Fibroblast of skin of right biceps (primary cell): Measurements from ENCODE around the gene MXD4.

Experiments
- DNase-seq: peaks from one replicate; pipeline ENCODE4 v3.0.0-alpha.2; 2013

The MXD4 gene

GRCh38 chr4:2261853-2262144, at the start of gene MXD4:
TSS of gene MXD4 (minus strand) at chr4:2262109. CDS start at chr4:2261980, 129 bp downstream.
- DNase-seq = no peak

- DNase-seq = no peak
Observed at GRCh38 chr4:2306773-2307410, 45.0 kb upstream of the MXD4 start.

GRCh38 chr4:2305766-2306501, 44.0 kb upstream of the MXD4 start:
- DNase-seq = no peak

- no peak for DNase-seq
Observed at GRCh38 chr4:2304877-2305561, 43.1 kb upstream of the MXD4 start.

- DNase-seq = no peak
Observed at GRCh38 chr4:2304321-2304876, 42.5 kb upstream of the MXD4 start.

GRCh38 chr4:2303686-2304320, 41.9 kb upstream of the MXD4 start:
- DNase-seq = no peak

GRCh38 chr4:2303121-2303685, 41.3 kb upstream of the MXD4 start:
- DNase-seq = no peak

GRCh38 chr4:2302387-2303119, 40.6 kb upstream of the MXD4 start:
- DNase-seq = no peak

- no peak for DNase-seq
Observed at GRCh38 chr4:2301806-2302205, 39.9 kb upstream of the MXD4 start.

- DNase-seq = no peak
Observed at GRCh38 chr4:2301225-2301642, 39.3 kb upstream of the MXD4 start.

GRCh38 chr4:2300431-2301224, 38.7 kb upstream of the MXD4 start:
- DNase-seq = no peak

GRCh38 chr4:2299794-2300193, 37.9 kb upstream of the MXD4 start:
- DNase-seq = no peak

GRCh38 chr4:2298532-2298991, 36.7 kb upstream of the MXD4 start:
- DNase-seq = peak; percentile 28

GRCh38 chr4:2297606-2298531, 36.0 kb upstream of the MXD4 start:
- no peak for DNase-seq

GRCh38 chr4:2296631-2297601, 35.0 kb upstream of the MXD4 start:
- DNase-seq = no peak

- no peak for DNase-seq
Observed at GRCh38 chr4:2295900-2296442, 34.1 kb upstream of the MXD4 start.

GRCh38 chr4:2295500-2295899, 33.6 kb upstream of the MXD4 start:
- DNase-seq = no peak

GRCh38 chr4:2292646-2293108, 30.8 kb upstream of the MXD4 start:
- peak; percentile 76 for DNase-seq
